Subcutaneous abdominal adipose tissue (tissue), 5 donors: Measurements from ENCODE around the gene FUT3.

Experiments used
- H3K27ac ChIP-seq: one replicate; pipeline ENCODE4 v1.7.0; 2013; ENCODE audit warnings: low read depth, mild to moderate bottlenecking, inconsistent platforms, low read length, moderate library complexity
- H3K27me3 ChIP-seq, 5 donors: one replicate each; pipeline ENCODE4 v1.7.0; 2013; ENCODE audit warnings: low read length in 5 of 5, inconsistent platforms in 1 of 5; ENCODE audit not compliant: control insufficient read depth in 5 of 5, insufficient read depth in 4 of 5
- H3K36me3 ChIP-seq, 5 donors: one replicate each; pipeline ENCODE4 v1.7.0; 2013; ENCODE audit warnings: low read length in 5 of 5; ENCODE audit not compliant: control insufficient read depth in 5 of 5, insufficient read depth in 5 of 5
- H3K4me1 ChIP-seq, 5 donors: one replicate each; pipeline ENCODE4 v1.7.0; 2013; ENCODE audit warnings: low read length in 5 of 5, mild to moderate bottlenecking in 3 of 5, moderate library complexity in 1 of 5; ENCODE audit not compliant: control insufficient read depth in 5 of 5, insufficient read depth in 5 of 5
- H3K4me3 ChIP-seq, 5 donors: one replicate each; pipeline ENCODE4 v1.7.0; 2013; ENCODE audit warnings: low read length in 5 of 5, low read depth in 1 of 5
- H3K9ac ChIP-seq, 5 donors: one replicate each; pipeline ENCODE4 v1.7.0; 2013; ENCODE audit warnings: low read length in 5 of 5, mild to moderate bottlenecking in 4 of 5, moderate library complexity in 3 of 5
- H3K9me3 ChIP-seq, 5 donors: one replicate each; pipeline ENCODE4 v1.7.0; 2013; ENCODE audit warnings: low read length in 5 of 5; ENCODE audit not compliant: control insufficient read depth in 5 of 5
- donor health status: healthy.
- donor health status: healthy.
- donor health status: healthy.
- donor health status: healthy.
- donor health status: healthy.

Gene FUT3

DNA sequence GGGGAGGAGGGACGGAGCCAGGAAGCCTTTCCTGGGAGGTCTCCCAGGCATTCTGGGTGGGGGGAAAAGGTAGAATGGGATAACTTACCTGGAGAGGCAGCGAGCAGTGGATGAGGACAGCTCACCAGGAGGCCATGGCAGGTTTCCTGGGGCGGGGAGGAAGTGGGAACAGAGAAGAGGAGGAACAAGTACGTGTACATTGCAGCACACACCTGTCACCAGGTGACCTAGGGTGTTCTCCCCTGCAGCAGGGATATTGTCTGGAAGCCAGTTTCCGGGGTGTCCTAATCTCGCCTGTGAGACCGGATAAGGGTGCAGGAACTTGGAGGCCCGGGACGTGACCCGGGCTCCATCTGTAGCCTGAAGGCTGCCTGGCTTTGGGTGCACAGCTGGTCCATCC, at the start of gene FUT3:
TSS of gene FUT3 (minus strand) at position 148 of the 400 bp plus-strand sequence.
- Histone ChIP-seq H3K36me3 (no peaks in the 10 kb centered on the region), H3K9me3 (no peaks in the 10 kb centered on the region), H3K4me1 (peaks cover 0 to 4% (median 0%) of the 10 kb centered on the region in 5 donors), H3K27ac (no peak within 1 kb of the TSS), H3K4me3 (no peak within 1 kb of the TSS), H3K9ac (no peak within 1 kb of the TSS), H3K27me3 (peaks cover 0 to 6% (median 2%) of the 10 kb centered on the region in 5 donors)

DNA sequence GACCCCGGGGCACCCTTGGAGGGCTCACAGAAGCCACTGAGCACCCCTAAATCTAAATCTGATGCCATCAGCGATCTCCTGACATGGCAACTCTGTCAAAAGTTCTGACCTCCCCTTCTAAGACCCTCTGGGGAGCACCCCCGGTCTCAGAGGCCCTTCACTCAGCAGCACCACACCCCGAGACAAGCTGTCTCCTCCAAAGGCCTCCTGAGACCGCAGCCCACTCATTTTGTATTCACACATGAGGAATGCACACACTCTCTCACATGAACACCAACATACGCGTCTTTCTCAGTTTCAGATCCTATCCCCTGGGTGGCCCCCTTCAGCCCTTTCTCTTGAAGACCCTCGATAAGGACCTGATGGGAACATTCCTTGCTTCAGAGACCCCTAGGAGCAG, 49.7 kb upstream of the FUT3 start:
- Histone ChIP-seq H3K36me3 (peaks cover 0 to 27% (median 14%) of the 10 kb centered on the region in 5 donors), H3K9me3 (no peaks in the 10 kb centered on the region), H3K27ac (no peak overlapping the region), H3K4me3 (no peak overlapping the region), H3K9ac (peak overlapping the region in 1 of 5 donors; percentile 41), H3K4me1 (peaks cover 5 to 34% (median 25%) of the 10 kb centered on the region in 5 donors), H3K27me3 (peaks cover 0 to 2% (median 0%) of the 10 kb centered on the region in 5 donors)

- no peak overlapping the region for H3K27ac ChIP-seq
- no peak overlapping the region for H3K4me3 ChIP-seq
- no peaks in the 10 kb centered on the region for H3K9me3 ChIP-seq
- peak overlapping the region in 1 of 5 donors; percentile 14 for H3K9ac ChIP-seq
- peaks cover 0 to 38% (median 25%) of the 10 kb centered on the region in 5 donors for H3K36me3 ChIP-seq
- H3K27me3 ChIP-seq, result peaks cover 0 to 2% (median 0%) of the 10 kb centered on the region in 5 donors
- H3K4me1 ChIP-seq, result peaks cover 5 to 24% (median 15%) of the 10 kb centered on the region in 5 donors
Observed at GRCh38 chr19:5899728-5900526, 48.7 kb upstream of the FUT3 start.

DNA sequence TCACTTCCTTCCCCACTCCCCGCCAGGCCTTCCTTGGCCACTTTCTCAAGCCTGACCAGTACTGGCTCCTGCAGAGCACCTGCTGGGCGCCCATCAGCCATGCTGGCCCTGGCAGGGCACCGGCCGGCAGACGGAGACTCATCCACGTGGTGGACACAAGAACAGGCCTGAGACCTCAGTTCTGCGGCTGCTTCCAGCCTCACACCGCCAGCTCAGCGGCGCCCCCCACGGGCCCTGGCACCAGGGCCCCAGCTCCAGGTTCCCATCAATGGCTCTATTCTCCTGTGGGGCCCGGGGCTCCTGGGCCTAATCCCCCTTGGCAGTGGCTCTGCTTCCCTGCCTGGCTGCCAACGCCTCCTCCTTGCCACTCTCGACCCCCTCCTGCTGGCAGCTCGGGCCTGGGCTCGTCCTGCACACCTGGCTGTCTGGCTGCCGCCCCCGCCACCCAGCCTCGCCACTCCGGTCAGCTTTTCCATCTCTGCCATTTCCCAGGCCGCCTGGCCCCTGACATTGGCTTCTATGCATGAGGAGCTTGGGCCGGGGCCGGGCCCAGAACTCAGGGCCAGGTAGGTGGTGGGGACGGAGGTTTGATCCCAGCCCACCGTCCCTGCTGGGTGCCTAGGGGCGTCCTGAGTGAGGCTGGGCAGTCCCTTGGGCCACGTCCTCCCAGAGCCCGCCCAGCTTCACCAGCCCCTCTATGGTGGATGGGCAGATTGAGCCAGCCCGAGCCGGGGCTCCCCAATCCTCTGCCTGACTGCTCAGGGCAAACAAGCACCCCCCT, 46.1 kb upstream of the FUT3 start:
- Histone ChIP-seq H3K27ac (no peak overlapping the region), H3K9me3 (no peaks in the 10 kb centered on the region), H3K27me3 (peaks cover under 1 to 3% (median 2%) of the 10 kb centered on the region in 5 donors), H3K4me1 (peaks cover 0 to 6% (median 5%) of the 10 kb centered on the region in 5 donors), H3K9ac (no peak overlapping the region), H3K36me3 (peaks cover 0 to 49% (median 33%) of the 10 kb centered on the region in 5 donors), H3K4me3 (no peak overlapping the region)

- Histone ChIP-seq H3K36me3 (peaks cover 0 to 49% (median 33%) of the 10 kb centered on the region in 5 donors), H3K9me3 (no peaks in the 10 kb centered on the region), H3K4me3 (no peak overlapping the region), H3K27me3 (peaks cover 9 to 12% (median 10%) of the 10 kb centered on the region in 5 donors), H3K4me1 (peaks cover 0 to 8% (median 4%) of the 10 kb centered on the region in 5 donors), H3K9ac (no peak overlapping the region), H3K27ac (no peak overlapping the region)
Observed at GRCh38 chr19:5896365-5897076, 45.3 kb upstream of the FUT3 start.

DNA sequence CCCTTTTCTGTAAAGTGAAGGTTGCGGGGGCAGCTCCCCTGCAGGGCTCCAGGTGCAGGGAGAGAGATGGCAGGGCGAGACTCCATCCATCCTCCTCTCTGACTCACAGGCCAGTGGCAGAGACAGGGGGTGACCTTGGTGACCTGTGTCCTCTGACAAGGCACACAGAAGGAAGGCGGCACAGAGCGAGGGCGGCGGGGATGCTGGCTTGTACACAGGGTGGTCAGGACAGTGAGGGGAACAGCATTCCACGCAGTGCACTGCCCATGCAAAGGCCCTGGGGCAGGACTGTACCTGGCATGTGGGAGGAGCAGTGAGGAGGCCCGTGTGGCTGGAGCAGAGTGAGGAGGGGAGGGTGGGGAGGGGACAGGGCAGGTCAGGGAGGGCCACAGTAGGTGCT, 44.6 kb upstream of the FUT3 start:
- H3K4me3 ChIP-seq, result no peak overlapping the region
- peaks cover 0 to 45% (median 30%) of the 10 kb centered on the region in 5 donors for H3K36me3 ChIP-seq
- H3K27me3 ChIP-seq, result peaks cover 11 to 16% (median 13%) of the 10 kb centered on the region in 5 donors
- H3K9me3 ChIP-seq, result no peaks in the 10 kb centered on the region
- no peak overlapping the region for H3K9ac ChIP-seq
- H3K4me1 ChIP-seq, result peaks cover 0 to 8% (median 0%) of the 10 kb centered on the region in 5 donors
- no peak overlapping the region for H3K27ac ChIP-seq

DNA sequence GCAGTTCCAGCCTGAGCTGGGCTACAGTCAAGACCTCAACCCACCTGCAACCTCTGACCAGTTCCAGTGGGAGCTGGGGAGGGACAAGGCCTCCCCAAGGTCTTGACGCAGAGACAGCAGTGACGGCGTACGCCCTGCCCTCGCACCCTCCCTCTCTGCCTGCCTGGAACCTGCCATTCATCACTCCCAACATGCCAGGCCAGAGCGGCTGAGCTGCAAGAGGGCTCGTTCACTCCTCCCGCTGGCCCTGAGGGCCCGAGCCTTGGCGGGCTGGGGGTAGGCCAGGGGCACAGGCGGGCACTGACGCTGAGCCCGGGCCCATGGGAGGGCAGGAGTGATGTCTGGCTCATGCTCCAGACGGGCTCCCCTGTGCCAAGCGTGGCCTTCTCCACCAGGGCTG, 44.2 kb upstream of the FUT3 start:
- H3K36me3 ChIP-seq, result peaks cover 0 to 44% (median 30%) of the 10 kb centered on the region in 5 donors
- no peak overlapping the region for H3K27ac ChIP-seq
- H3K9me3 ChIP-seq, result no peaks in the 10 kb centered on the region
- H3K4me1 ChIP-seq, result peaks cover 0 to 8% (median 0%) of the 10 kb centered on the region in 5 donors
- H3K9ac ChIP-seq, result no peak overlapping the region
- peaks cover 11 to 16% (median 13%) of the 10 kb centered on the region in 5 donors for H3K27me3 ChIP-seq
- no peak overlapping the region for H3K4me3 ChIP-seq

- peaks cover 0 to 41% (median 28%) of the 10 kb centered on the region in 5 donors for H3K36me3 ChIP-seq
- H3K27me3 ChIP-seq, result peaks cover 11 to 16% (median 13%) of the 10 kb centered on the region in 5 donors
- peaks cover 0 to 8% (median 0%) of the 10 kb centered on the region in 5 donors for H3K4me1 ChIP-seq
- no peaks in the 10 kb centered on the region for H3K9me3 ChIP-seq
- no peak overlapping the region for H3K4me3 ChIP-seq
- no peak overlapping the region for H3K27ac ChIP-seq
- H3K9ac ChIP-seq, result no peak overlapping the region
Observed at GRCh38 chr19:5894704-5895349, 43.6 kb upstream of the FUT3 start.
